Aorta (tissue), 5 donors: ENCODE results near the gene CHCHD6. TPM values are rescaled to one million over a fixed set of nuclear protein-coding genes. Genes with fewer than 3 reads are reported as not detected.
"Not testable (repeated sequence)": the region's sequence is repeated elsewhere in the genome, so short reads cannot be mapped to it uniquely, and the experiment has no call there.

ENCODE experiments used
- ATAC-seq: fragments of 200-7000 bp; cut with Tn5 transposase; one replicate; pipeline ENCODE4 v1.9.1; 2022; ENCODE audit warnings: moderate library complexity; ENCODE audit not compliant: low FRiP score
- DNase-seq, 2 donors: peaks; one replicate each; pipeline ENCODE4 v3.0.0-alpha.2; 2020
- H3K27ac ChIP-seq, 2 donors: one replicate each; pipeline ENCODE4 v1.5.1; 2013; ENCODE audit warnings: low read length in 2 of 2, mild to moderate bottlenecking in 2 of 2, moderate library complexity in 2 of 2, control low read depth in 1 of 2, inconsistent platforms in 1 of 2, low read depth in 1 of 2
- H3K27me3 ChIP-seq, 2 donors: one replicate each; pipeline ENCODE4 v1.6.1; 2013; ENCODE audit warnings: control low read depth in 1 of 2, low read length in 1 of 2, mild to moderate bottlenecking in 1 of 2, moderate library complexity in 1 of 2; ENCODE audit not compliant: insufficient read depth in 2 of 2, control insufficient read depth in 1 of 2
- H3K36me3 ChIP-seq, 2 donors: one replicate each; pipeline ENCODE4 v1.6.1; 2013; ENCODE audit warnings: control low read depth in 1 of 2, low read length in 1 of 2, mild to moderate bottlenecking in 1 of 2; ENCODE audit not compliant: insufficient read depth in 2 of 2, control insufficient read depth in 1 of 2
- H3K4me1 ChIP-seq, 2 donors: one replicate each; pipeline ENCODE4 v1.6.1; 2013; ENCODE audit warnings: low read length in 2 of 2, control low read depth in 1 of 2, mild to moderate bottlenecking in 1 of 2, moderate library complexity in 1 of 2; ENCODE audit not compliant: insufficient read depth in 2 of 2, control insufficient read depth in 1 of 2
- H3K4me3 ChIP-seq, 2 donors: one replicate each; pipeline ENCODE4 v1.5.1; 2013; ENCODE audit warnings: low read length in 2 of 2, control low read depth in 1 of 2, mild to moderate bottlenecking in 1 of 2
- H3K9me3 ChIP-seq: one replicate; pipeline ENCODE4 v1.6.1; 2013; ENCODE audit warnings: mild to moderate bottlenecking, low read length; ENCODE audit not compliant: control insufficient read depth
- WGBS, 2 donors: extraction: QIAGEN DNeasy Blood & Tissue Kit; methylation state at CpG; one replicate each; pipeline ENCODE4 v1.1.7; 2013; 5-methylcytosine and 5-hydroxymethylcytosine counted together
- intact Hi-C, 2 donors: fragments of 100-400 bp; cut with DNase I; formaldehyde crosslinking; loops; one replicate each; pipeline versions ENCODE4 v1.14.2 to v1.15.0; 2022
- polyA plus RNA-seq, 2 donors: library from polyadenylated mRNA; stranded (reverse); fragments of 200-250 nt; gene quantifications; one replicate each; pipeline ENCODE4 v1.2.3, GENCODE V29; 2013
- total RNA-seq, 2 donors: library from RNA; stranded (reverse); fragmentation: NEBNext Ultra II Directional; extraction: Animal tissue kit (Norgen Biotek cat#: 25700); gene quantifications; one replicate each; pipeline ENCODE4 v1.2.1, GENCODE V29; 2021
- donor health status: healthy with polysubstance abuse.
- donor health status: Bipolar disorder and iron deficiency.
- donor health status: DM: no; HTN: no; CAD: no.
- donor health status: DM: no; HTN: no; CAD: no.
- donor health status: DM: yes; HTN: yes; CAD: no.

Gene CHCHD6
- total and polyA plus RNA-seq, 4 donors, result 10.8 to 24.6 (median 11.9) TPM

DNA sequence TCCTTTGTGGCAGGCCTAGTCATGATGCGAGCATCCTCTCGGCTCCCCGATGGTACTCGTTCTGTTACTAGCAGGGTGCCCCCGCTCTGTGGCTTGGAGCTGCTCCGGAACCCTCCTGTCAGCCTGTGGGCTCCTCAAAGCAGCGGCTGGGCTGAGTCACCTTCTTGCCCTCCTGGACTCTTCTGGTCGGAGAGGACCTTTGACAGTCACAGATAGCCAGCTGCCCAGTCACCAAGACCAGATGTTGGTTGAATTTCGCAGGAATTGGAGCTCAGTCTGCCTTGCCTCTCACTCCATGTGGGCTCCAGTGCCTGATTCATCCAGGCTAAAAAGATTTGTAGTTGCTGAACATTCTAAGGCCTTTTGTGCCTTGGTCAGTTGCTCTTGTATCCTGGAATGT is 94.5 kb downstream of the CHCHD6 start:
- no peaks in the 10 kb centered on the region for H3K36me3 ChIP-seq
- no peak overlapping the region for H3K27ac ChIP-seq
- DNase-seq, result no peak
- WGBS, 2 donors, result 93 to 95% methylated on average over 9 of the region's 9 CpGs
- H3K4me1 ChIP-seq, result no peaks in the 10 kb centered on the region
- no peaks in the 10 kb centered on the region for H3K27me3 ChIP-seq
- no peak for ATAC-seq
- intact Hi-C loops, result no loop called here
- H3K4me3 ChIP-seq, result no peak overlapping the region
- H3K9me3 ChIP-seq, result no peaks in the 10 kb centered on the region

DNA sequence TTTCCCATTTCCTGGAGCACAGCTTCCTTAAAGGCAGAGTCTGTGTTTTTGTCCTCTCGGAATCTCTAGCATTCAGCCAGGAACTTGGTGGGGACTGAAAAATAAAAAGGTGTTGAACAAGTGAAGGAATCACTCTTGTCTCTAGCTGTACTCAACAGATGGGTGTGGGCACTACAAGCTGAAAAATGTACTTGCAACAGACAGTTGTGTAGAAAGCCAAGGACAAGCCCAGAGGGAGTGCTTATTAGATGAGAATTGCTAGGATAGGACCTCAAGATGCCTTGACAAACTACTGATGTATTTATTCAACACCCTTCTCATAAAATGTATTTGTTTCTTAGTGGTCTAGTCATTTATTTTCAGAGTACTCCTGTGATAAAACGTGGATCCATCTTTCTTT is 95.1 kb downstream of the CHCHD6 start:
- no peak overlapping the region for H3K4me3 ChIP-seq
- DNase-seq, result no peak
- H3K27me3 ChIP-seq, result no peaks in the 10 kb centered on the region
- H3K4me1 ChIP-seq, result no peaks in the 10 kb centered on the region
- no peak overlapping the region for H3K27ac ChIP-seq
- no peaks in the 10 kb centered on the region for H3K9me3 ChIP-seq
- WGBS, 2 donors, result 94 to 95% methylated on average over 2 of the region's 2 CpGs
- H3K36me3 ChIP-seq, result no peaks in the 10 kb centered on the region
- ATAC-seq, result no peak
- intact Hi-C loops, result no loop called here

DNA sequence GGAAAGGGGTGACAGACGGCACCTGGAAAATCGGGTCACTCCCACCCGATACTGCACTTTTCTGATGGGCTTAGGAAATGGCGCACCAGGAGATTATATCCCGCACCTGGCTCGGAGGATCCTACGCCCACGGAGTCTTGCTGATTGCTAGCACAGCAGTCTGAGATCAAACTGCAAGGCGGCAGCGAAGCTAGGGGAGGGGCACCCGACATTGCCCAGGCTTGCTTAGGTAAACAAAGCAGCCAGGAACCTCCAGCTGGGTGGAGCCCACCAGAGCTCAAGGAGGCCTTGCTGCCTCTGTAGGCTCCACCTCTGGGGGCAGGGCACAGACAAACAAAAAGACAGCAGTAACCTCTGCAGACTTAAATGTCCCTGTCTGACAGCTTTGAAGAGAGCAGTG is 97.3 kb downstream of the CHCHD6 start:
- WGBS, 2 donors, result 97 to 98% methylated on average over 11 of the region's 11 CpGs
- H3K4me1 ChIP-seq, intact Hi-C loops, H3K36me3 ChIP-seq, H3K4me3 ChIP-seq, H3K9me3 ChIP-seq, DNase-seq, ATAC-seq, H3K27me3 ChIP-seq, H3K27ac ChIP-seq: not testable (repeated sequence)

DNA sequence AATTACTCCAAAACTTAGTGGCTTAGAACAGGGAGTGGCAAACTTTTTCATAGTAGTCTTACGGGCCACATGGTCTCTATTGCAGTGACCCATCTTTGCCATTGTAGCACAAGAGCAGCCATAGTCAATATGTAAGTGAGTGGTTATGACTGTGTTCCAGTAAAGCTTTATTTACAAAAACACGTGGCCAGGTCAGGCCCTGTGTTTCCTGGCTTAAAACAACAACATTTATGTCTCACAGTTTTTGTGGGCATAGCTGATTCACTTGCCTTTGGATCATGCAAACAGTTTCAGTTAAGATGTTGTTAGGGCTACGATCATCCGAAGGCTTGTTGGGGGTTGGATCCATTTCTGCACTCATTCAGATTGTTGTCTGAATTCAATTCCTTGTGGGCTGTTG is 103.8 kb downstream of the CHCHD6 start:
- H3K27ac ChIP-seq, result no peak overlapping the region
- intact Hi-C loops, result no loop called here
- 86 to 90% methylated on average over 4 of the region's 4 CpGs for WGBS, 2 donors

DNA sequence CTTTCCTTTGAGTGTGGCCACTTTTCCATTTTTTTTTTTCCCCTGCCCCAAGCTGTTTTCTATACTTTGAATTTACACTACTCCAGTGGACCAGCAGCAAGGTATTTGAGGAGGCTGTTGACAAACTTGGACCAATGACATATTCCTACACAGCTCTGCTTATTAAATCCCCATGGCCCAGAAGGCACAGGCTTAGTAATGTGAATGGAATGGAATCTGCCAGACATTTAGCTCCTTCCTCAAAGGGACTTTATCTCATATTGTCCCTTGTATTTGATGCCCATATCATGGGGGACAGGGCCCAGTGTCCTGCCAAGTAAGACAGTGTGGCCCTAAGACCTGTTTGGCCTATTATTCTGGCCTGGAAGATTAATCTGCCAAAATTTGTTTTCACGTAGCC is 107.5 kb downstream of the CHCHD6 start:
- DNase-seq (no peak), ATAC-seq (no peak)
- Histone ChIP-seq H3K27ac (no peak overlapping the region), H3K4me3 (no peak overlapping the region), H3K4me1 (peaks cover 0 to 2% of the 10 kb centered on the region in 2 donors), H3K36me3 (no peaks in the 10 kb centered on the region), H3K27me3 (no peaks in the 10 kb centered on the region), H3K9me3 (no peaks in the 10 kb centered on the region)
- intact Hi-C loops, result no loop called here
- 67 to 83% methylated on average over 1 of the region's 1 CpG for WGBS, 2 donors

More for the DNA sequence above, 103.8 kb downstream of the CHCHD6 start:
- ATAC-seq (no peak), DNase-seq (no peak)
- Histone ChIP-seq H3K36me3 (no peaks in the 10 kb centered on the region), H3K4me1 (no peaks in the 10 kb centered on the region), H3K9me3 (no peaks in the 10 kb centered on the region), H3K27me3 (no peaks in the 10 kb centered on the region), H3K4me3 (no peak overlapping the region)

DNA sequence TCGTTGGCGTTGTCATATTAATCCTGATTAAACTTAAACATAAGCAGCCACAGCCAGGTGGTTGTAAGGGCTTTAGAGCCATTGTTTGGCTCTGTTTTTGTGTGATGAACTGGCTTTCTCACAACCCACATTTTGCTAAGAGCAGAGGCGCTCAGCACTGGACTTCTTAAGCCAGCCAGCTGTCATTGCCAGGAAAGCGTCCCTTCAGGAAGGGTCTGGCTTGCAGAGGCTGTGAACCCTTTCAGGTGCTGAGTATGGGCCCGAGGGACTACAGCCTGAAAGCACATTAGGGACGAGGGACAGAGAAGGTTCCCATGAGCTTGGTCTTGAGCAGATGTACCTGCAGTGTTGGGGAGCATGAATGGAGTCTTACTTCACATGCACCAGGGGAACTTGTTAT is 112.3 kb downstream of the CHCHD6 start:
- Histone ChIP-seq H3K9me3 (no peaks in the 10 kb centered on the region), H3K4me3 (no peak overlapping the region), H3K27ac (no peak overlapping the region), H3K36me3 (no peaks in the 10 kb centered on the region), H3K27me3 (no peaks in the 10 kb centered on the region), H3K4me1 (peaks cover 2 to 5% of the 10 kb centered on the region in 2 donors)
- DNase-seq, result no peak
- ATAC-seq, result no peak
- intact Hi-C loops, result no loop called here
- WGBS, 2 donors, result 77 to 78% methylated on average over 6 of the region's 6 CpGs

DNA sequence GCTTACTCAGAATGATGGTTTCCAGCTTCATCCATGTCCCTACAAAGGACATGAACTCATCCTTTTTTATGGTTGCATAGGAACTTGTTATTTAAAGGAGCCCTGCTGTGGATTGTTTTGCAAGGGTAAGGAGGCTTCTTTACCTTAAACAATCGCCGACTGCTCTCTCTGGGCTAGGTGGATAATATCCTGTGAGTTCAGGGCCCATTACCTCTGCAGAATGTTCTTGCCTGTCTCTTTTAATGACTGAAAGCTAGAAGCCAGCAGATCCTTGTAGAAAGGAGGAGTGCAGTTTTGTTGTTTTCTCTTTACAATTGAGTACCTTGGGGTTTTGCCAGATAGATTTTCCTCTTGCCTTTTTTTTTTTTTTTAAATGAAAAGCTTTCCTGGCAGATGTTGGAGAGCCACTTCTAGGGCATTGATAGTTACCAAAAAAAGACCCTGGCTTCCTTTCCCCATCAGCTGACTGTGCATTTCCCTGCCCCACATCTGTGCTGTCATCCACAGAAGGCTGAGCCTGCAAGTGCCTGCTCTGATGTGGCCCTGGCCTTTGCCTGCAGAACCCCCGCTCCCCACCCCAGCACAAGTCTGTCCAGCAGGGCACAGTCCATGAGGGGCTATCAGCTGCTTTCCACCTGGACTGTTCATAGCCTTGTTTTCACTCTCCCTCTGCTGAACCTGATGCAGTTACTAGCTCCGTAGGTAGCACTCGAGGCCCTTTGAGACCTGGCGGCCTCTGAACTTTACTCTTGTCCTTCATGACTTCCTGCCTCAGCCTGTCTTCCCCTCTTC is 113.1 kb downstream of the CHCHD6 start:
- no peaks in the 10 kb centered on the region for H3K9me3 ChIP-seq
- ATAC-seq (peak; percentile 71), DNase-seq (no peak)
- H3K4me3 ChIP-seq, result no peak overlapping the region
- H3K27me3 ChIP-seq, result no peaks in the 10 kb centered on the region
- intact Hi-C loops, result no loop called here
- no peaks in the 10 kb centered on the region for H3K36me3 ChIP-seq
- WGBS, 2 donors, result 74 to 77% methylated on average over 6 of the region's 6 CpGs
- peaks cover 2 to 5% of the 10 kb centered on the region in 2 donors for H3K4me1 ChIP-seq
- H3K27ac ChIP-seq, result no peak overlapping the region

DNA sequence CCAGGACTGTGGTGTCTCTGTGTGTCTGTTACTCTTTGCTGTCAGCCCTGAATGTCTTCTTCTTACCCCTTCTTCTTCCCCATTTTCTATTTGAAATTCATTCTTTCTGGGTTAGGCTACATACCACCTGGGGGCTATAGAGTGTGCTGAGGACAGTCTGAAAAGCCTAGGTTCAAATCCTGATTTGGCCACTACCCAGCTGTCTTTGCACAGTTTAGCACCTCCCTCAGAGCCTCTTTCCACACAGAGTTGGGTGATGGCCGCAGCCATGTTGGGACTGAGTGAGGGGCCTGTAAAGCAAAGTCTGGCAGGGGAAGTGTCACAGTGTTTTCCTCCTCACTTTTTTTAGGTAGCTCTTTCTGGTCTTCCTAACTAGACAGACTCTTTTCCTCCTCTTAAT is 113.7 kb downstream of the CHCHD6 start:
- Histone ChIP-seq H3K4me1 (peaks cover 2 to 5% of the 10 kb centered on the region in 2 donors), H3K4me3 (no peak overlapping the region), H3K9me3 (no peaks in the 10 kb centered on the region), H3K27ac (no peak overlapping the region), H3K36me3 (no peaks in the 10 kb centered on the region), H3K27me3 (no peaks in the 10 kb centered on the region)
- DNase-seq (no peak), ATAC-seq (no peak)
- intact Hi-C loops, result no loop called here
- WGBS, 2 donors, result 97 to 100% methylated on average over 1 of the region's 1 CpG

DNA sequence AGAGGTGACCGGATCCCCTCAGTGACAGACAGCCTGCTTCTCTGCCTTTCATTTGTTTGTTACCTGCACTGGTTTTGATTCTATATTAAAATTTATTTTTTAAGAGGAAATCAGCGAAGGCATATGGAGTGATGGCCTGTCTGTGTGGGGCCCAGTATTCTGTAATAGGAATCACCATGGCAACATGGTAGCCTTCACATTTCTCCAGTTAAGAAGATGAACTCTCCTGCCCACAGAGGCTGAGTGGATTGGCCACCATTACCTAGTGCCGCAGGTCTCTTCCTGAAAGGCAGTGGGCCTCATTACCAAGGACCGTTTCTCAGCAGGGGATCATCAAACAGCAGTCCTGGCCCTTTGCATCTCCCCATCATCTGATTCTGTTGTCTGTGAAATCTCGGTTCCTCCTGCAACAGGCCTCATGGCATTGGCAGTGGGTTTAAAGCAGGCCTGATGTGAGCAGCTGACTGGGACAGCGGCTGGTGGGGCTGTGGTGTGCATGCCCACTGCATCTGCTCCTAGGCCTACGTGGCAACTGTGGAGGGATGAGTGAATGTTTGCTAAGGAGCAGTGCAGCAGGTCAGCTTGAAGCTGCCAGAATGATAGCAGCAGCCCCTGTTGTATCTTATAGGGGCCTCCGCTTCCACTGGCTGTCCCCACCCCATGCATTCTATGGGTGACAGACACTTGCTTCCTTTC is 114.5 kb downstream of the CHCHD6 start:
- no peak for DNase-seq
- intact Hi-C loops, result no loop called here

More for the DNA sequence above, 114.5 kb downstream of the CHCHD6 start:
- Histone ChIP-seq H3K27ac (no peak overlapping the region), H3K27me3 (no peaks in the 10 kb centered on the region), H3K4me1 (peaks cover under 1 to 5% of the 10 kb centered on the region in 2 donors), H3K4me3 (no peak overlapping the region), H3K36me3 (no peaks in the 10 kb centered on the region), H3K9me3 (no peaks in the 10 kb centered on the region)
- 95 to 98% methylated on average over 8 of the region's 8 CpGs for WGBS, 2 donors
- ATAC-seq, result no peak
